ENCODE data around the gene ARHGEF37.

DNA sequence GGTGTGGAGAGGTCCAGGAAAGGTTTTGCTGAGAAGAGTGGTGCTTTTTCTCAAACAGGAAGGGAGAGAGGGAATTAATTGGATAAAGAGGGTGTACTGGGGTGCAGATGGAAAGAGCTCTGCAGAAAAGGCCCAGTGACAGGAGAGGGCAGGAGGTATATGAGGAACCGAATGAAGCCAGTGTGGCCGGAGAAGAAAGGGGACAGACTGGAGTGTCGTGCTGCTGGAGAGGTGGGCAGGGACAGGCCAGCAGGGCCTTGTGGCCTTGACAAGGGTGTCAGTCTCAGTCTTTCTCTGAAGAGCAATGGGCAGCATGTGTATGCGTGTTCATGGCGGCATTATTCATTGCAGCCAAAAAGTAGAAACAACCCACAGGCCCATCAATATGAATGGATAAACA lies 48.1 kb downstream of the ARHGEF37 start:
- TF ChIP-seq, protein P1, sequence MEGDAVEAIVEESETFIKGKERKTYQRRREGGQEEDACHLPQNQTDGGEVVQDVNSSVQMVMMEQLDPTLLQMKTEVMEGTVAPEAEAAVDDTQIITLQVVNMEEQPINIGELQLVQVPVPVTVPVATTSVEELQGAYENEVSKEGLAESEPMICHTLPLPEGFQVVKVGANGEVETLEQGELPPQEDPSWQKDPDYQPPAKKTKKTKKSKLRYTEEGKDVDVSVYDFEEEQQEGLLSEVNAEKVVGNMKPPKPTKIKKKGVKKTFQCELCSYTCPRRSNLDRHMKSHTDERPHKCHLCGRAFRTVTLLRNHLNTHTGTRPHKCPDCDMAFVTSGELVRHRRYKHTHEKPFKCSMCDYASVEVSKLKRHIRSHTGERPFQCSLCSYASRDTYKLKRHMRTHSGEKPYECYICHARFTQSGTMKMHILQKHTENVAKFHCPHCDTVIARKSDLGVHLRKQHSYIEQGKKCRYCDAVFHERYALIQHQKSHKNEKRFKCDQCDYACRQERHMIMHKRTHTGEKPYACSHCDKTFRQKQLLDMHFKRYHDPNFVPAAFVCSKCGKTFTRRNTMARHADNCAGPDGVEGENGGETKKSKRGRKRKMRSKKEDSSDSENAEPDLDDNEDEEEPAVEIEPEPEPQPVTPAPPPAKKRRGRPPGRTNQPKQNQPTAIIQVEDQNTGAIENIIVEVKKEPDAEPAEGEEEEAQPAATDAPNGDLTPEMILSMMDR (IDR thresholded peaks at IDR 0.05; ENCODE audit: low read depth, low read length, missing input control): no peak
- TF ChIP-seq JUND (IDR thresholded peaks at IDR 0.05) (no peak), GABPA (IDR thresholded peaks at IDR 0.05 in 1 of 2, conservative IDR thresholded peaks at IDR 0.05 in 1 of 2) (no peak), YY1 (IDR thresholded peaks at IDR 0.05) (no peak), TAF1 (conservative IDR thresholded peaks at IDR 0.05) (no peak), RXRA (IDR thresholded peaks at IDR 0.05) (no peak), SP1 (IDR thresholded peaks at IDR 0.05) (no peak), FOXA1 (IDR thresholded peaks at IDR 0.05) (no peak), RAD21 (IDR thresholded peaks at IDR 0.05) (no peak), FOXA2 (IDR thresholded peaks at IDR 0.05) (no peak)
- TF ChIP-seq, protein P2, sequence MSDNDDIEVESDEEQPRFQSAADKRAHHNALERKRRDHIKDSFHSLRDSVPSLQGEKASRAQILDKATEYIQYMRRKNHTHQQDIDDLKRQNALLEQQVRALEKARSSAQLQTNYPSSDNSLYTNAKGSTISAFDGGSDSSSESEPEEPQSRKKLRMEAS (IDR thresholded peaks at IDR 0.05): no peak
- TF ChIP-seq, protein P3, sequence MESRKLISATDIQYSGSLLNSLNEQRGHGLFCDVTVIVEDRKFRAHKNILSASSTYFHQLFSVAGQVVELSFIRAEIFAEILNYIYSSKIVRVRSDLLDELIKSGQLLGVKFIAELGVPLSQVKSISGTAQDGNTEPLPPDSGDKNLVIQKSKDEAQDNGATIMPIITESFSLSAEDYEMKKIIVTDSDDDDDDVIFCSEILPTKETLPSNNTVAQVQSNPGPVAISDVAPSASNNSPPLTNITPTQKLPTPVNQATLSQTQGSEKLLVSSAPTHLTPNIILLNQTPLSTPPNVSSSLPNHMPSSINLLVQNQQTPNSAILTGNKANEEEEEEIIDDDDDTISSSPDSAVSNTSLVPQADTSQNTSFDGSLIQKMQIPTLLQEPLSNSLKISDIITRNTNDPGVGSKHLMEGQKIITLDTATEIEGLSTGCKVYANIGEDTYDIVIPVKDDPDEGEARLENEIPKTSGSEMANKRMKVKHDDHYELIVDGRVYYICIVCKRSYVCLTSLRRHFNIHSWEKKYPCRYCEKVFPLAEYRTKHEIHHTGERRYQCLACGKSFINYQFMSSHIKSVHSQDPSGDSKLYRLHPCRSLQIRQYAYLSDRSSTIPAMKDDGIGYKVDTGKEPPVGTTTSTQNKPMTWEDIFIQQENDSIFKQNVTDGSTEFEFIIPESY (IDR thresholded peaks at IDR 0.05): no peak
- TF ChIP-seq, protein P4, sequence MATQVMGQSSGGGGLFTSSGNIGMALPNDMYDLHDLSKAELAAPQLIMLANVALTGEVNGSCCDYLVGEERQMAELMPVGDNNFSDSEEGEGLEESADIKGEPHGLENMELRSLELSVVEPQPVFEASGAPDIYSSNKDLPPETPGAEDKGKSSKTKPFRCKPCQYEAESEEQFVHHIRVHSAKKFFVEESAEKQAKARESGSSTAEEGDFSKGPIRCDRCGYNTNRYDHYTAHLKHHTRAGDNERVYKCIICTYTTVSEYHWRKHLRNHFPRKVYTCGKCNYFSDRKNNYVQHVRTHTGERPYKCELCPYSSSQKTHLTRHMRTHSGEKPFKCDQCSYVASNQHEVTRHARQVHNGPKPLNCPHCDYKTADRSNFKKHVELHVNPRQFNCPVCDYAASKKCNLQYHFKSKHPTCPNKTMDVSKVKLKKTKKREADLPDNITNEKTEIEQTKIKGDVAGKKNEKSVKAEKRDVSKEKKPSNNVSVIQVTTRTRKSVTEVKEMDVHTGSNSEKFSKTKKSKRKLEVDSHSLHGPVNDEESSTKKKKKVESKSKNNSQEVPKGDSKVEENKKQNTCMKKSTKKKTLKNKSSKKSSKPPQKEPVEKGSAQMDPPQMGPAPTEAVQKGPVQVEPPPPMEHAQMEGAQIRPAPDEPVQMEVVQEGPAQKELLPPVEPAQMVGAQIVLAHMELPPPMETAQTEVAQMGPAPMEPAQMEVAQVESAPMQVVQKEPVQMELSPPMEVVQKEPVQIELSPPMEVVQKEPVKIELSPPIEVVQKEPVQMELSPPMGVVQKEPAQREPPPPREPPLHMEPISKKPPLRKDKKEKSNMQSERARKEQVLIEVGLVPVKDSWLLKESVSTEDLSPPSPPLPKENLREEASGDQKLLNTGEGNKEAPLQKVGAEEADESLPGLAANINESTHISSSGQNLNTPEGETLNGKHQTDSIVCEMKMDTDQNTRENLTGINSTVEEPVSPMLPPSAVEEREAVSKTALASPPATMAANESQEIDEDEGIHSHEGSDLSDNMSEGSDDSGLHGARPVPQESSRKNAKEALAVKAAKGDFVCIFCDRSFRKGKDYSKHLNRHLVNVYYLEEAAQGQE (IDR thresholded peaks at IDR 0.05): no peak
- TF ChIP-seq, protein P5, sequence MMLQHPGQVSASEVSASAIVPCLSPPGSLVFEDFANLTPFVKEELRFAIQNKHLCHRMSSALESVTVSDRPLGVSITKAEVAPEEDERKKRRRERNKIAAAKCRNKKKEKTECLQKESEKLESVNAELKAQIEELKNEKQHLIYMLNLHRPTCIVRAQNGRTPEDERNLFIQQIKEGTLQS (IDR thresholded peaks at IDR 0.05): no peak

All from liver (tissue), 3 donors.